Vagina (tissue), 2 donors: ENCODE measurements around the gene LEMD2.

Source experiments
- CTCF ChIP-seq, 3 experiments: fragments of 450-650 bp in 2 of 3; fragments of 200-600 bp in 1 of 3; sonication (generic) in 1 of 3; IDR thresholded peaks; one replicate each; pipeline ENCODE4 v1.5.1; 2017 to 2019; ENCODE audit warnings: antibody characterized with exemption in 3 of 3, mild to moderate bottlenecking in 2 of 3, moderate library complexity in 2 of 3
- POLR2A ChIP-seq, 2 donors: fragments of 450-650 bp; IDR thresholded peaks; one replicate each; pipeline ENCODE4 v1.6.1; 2017; ENCODE audit warnings: antibody characterized with exemption in 2 of 2, mild to moderate bottlenecking in 2 of 2, moderate library complexity in 2 of 2
- POLR2AphosphoS5 ChIP-seq, 2 donors: sonication (generic); formaldehyde crosslinking; IDR thresholded peaks; one replicate each; pipeline ENCODE4 v1.9.0; 2017; ENCODE audit warnings: antibody characterized with exemption in 2 of 2, mild to moderate bottlenecking in 2 of 2, low read depth in 1 of 2; ENCODE audit not compliant: insufficient read depth in 1 of 2

GRCh38 chr6:33787346-33787953 lies 1.5 kb downstream of the LEMD2 start:
- TF ChIP-seq CTCF (IDR thresholded peaks at IDR 0.05), result no peak
- no peak for TF ChIP-seq POLR2AphosphoS5 (IDR thresholded peaks at IDR 0.05; ENCODE audit: insufficient read depth in 1 of 2, low read depth in 1 of 2)
- TF ChIP-seq POLR2A (IDR thresholded peaks at IDR 0.05), result no peak
